Measurements from ENCODE around the gene PNPLA2. TPM values are rescaled to one million over a fixed set of nuclear protein-coding genes. Genes with fewer than 3 reads are reported as not detected.

Gene PNPLA2
- total RNA-seq, 3 donors from 2014 or later (not counting 1 experiment from before 2014, with no cell fraction given) = 184 to 218 (median 201) TPM

DNA sequence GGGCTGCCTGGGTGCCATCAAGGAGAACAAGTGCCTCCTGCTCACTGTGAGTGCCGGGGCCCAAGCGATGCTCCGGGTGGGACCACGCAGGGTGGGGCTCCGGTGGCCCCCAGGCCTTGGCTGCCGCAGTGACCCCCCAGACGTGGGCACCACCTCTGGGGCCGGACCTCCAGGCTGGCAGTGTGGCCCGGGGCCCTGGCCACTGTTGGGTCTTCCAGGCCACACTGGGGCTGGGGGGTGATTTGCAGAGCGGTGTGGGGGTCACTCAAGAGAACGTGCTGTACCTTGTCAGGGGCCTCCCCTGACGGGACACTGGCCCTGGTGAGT lies 43.9 kb downstream of the PNPLA2 start:
- Histone ChIP-seq H3K36me3 (ENCODE audit: control insufficient read depth, insufficient read depth, low read length) (no peaks in the 10 kb centered on the region), H3K4me1 (ENCODE audit: control insufficient read depth, insufficient read depth, low read length) (no peaks in the 10 kb centered on the region), H3K27me3 (ENCODE audit: control insufficient read depth, insufficient read depth, low read length) (no peaks in the 10 kb centered on the region), H3K4me3 (ENCODE audit: low read length) (no peak overlapping the region), H3K9me3 (ENCODE audit: control insufficient read depth, insufficient read depth, low read length) (no peaks in the 10 kb centered on the region), H3K27ac (ENCODE audit: low read length) (no peak overlapping the region)
- no peak overlapping the region for H3K4me3 Mint-ChIP-seq
- intact Hi-C loops (cut with micrococcal nuclease) = no loop called here
- no peaks in the 10 kb centered on the region for H3K36me3 Mint-ChIP-seq
- ATAC-seq (no peak), DNase-seq (no peak)
- H3K27ac Mint-ChIP-seq = no peak overlapping the region
- H3K9me3 Mint-ChIP-seq = no peaks in the 10 kb centered on the region
- 90% methylated on average over 12 of the region's 12 CpGs for WGBS (ENCODE audit: insufficient coverage)
- no peaks in the 10 kb centered on the region for H3K27me3 Mint-ChIP-seq (ENCODE audit: low read depth in 2 of 2)
- peaks cover 0 to 4% of the 10 kb centered on the region in 2 donors for H3K4me1 Mint-ChIP-seq
- TF ChIP-seq, protein P1, sequence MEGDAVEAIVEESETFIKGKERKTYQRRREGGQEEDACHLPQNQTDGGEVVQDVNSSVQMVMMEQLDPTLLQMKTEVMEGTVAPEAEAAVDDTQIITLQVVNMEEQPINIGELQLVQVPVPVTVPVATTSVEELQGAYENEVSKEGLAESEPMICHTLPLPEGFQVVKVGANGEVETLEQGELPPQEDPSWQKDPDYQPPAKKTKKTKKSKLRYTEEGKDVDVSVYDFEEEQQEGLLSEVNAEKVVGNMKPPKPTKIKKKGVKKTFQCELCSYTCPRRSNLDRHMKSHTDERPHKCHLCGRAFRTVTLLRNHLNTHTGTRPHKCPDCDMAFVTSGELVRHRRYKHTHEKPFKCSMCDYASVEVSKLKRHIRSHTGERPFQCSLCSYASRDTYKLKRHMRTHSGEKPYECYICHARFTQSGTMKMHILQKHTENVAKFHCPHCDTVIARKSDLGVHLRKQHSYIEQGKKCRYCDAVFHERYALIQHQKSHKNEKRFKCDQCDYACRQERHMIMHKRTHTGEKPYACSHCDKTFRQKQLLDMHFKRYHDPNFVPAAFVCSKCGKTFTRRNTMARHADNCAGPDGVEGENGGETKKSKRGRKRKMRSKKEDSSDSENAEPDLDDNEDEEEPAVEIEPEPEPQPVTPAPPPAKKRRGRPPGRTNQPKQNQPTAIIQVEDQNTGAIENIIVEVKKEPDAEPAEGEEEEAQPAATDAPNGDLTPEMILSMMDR (IDR thresholded peaks at IDR 0.05) = no peak

DNA sequence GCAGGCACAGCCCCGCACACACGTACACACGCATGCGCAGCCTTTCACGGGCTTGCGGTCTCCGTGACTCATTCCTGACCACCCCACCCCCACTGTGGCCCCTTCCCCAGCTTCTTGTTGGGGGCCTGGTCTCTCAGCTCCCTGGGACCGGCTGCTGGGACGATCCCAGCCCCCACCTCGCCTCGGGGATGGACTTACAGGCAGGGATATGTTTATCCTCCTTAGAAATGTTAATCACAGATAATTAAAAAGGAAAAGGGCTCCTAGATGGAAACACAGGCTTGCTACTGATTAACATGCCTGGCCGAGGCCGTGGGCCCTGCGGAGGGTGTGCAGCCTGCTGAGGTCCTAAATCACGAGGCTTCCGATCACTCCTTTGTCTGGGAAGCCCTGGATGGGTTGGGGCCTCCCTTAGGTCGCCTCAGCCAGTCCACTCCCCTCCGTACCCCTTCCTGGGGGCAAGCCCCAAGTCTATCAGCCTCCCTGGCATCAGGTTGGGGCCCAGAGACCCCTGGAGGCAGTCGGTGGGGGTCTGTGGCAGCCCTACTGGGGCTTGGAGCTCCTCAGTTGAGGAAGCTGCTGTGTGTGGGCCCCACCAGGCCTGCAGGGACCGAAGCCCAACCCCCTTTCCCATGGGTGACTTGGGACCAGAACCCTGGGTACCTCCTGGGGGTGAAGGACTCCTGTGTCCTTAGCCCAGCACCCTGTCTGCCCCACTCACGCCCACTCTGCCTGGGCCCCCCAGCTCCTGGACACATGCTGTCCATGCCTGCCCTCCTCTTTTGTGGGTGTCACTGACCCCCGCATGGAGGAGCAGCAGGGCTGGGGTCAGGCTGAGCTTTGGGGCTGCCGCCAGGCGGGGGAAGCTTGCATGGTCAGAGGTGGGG lies 44.6 kb downstream of the PNPLA2 start:
- no peaks in the 10 kb centered on the region for H3K9me3 ChIP-seq (ENCODE audit: control insufficient read depth, insufficient read depth, low read length)
- TF ChIP-seq, protein P1 (IDR thresholded peaks at IDR 0.05) = no peak
- H3K36me3 Mint-ChIP-seq = no peaks in the 10 kb centered on the region
- no peak overlapping the region for H3K27ac ChIP-seq (ENCODE audit: low read length)
- H3K4me1 Mint-ChIP-seq = peaks cover 0 to 4% of the 10 kb centered on the region in 2 donors
- no peaks in the 10 kb centered on the region for H3K27me3 ChIP-seq (ENCODE audit: control insufficient read depth, insufficient read depth, low read length)
- no peak overlapping the region for H3K4me3 ChIP-seq (ENCODE audit: low read length)
- H3K27ac Mint-ChIP-seq = no peak overlapping the region
- DNase-seq = no peak
- no peaks in the 10 kb centered on the region for H3K27me3 Mint-ChIP-seq (ENCODE audit: low read depth in 2 of 2)
- WGBS (ENCODE audit: insufficient coverage) = 91% methylated on average over 24 of the region's 24 CpGs
- intact Hi-C loops (cut with micrococcal nuclease) = no loop called here
- H3K36me3 ChIP-seq (ENCODE audit: control insufficient read depth, insufficient read depth, low read length) = no peaks in the 10 kb centered on the region
- H3K4me1 ChIP-seq (ENCODE audit: control insufficient read depth, insufficient read depth, low read length) = no peaks in the 10 kb centered on the region
- ATAC-seq = no peak
- H3K9me3 Mint-ChIP-seq = no peaks in the 10 kb centered on the region
- no peak overlapping the region for H3K4me3 Mint-ChIP-seq

DNA sequence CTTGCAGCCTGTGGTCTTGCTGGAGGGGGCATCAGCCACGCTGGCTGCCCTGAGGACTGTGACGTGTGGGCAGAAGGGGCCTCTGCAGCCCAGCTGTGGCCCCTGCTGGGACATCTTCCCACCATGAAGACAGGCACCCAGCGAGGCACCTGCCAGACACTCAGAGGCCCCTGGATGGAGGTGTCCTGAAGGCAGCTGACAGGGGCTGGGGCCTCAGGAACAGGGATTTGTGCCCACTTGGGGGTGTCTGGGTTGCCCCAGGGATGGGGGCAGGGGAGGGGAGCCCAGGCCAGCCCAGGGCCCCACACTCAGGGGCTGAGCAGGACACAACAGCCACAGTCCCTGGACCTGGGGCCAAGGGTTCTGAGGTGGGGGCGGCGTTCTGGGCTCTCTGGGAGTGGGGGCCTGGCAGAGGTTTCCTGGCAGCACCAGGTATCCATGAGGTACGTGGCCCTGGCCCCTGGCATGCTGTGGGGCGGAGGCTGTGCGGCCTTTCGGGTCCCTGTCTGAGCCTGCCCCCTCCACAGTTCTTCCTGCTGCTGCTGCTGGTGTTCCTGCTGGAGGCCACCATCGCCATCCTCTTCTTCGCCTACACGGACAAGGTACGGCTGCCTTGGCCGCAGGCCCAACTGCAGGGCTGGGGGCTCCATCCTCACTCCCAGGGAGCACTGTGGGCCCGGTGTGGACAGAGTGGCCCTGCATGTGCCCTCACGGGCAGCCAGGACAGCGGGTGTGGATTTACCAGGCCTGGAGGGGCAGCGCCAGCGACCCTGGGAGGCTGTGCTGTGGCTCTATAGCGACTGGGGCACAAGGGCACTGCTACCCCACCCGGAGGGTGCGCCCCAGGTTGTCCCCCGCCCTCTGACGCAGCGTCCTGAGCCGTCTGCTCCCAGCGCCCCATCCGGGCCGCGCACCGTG lies 45.5 kb downstream of the PNPLA2 start:
- Histone ChIP-seq H3K9me3 (ENCODE audit: control insufficient read depth, insufficient read depth, low read length) (no peaks in the 10 kb centered on the region), H3K27me3 (ENCODE audit: control insufficient read depth, insufficient read depth, low read length) (no peaks in the 10 kb centered on the region), H3K27ac (ENCODE audit: low read length) (no peak overlapping the region), H3K4me1 (ENCODE audit: control insufficient read depth, insufficient read depth, low read length) (no peaks in the 10 kb centered on the region), H3K36me3 (ENCODE audit: control insufficient read depth, insufficient read depth, low read length) (no peaks in the 10 kb centered on the region), H3K4me3 (ENCODE audit: low read length) (no peak overlapping the region)
- Mint-ChIP-seq H3K36me3 (no peaks in the 10 kb centered on the region), H3K9me3 (no peaks in the 10 kb centered on the region), H3K4me1 (peaks cover 0 to 4% of the 10 kb centered on the region in 2 donors), H3K4me3 (no peak overlapping the region), H3K27ac (no peak overlapping the region), H3K27me3 (ENCODE audit: low read depth in 2 of 2) (no peaks in the 10 kb centered on the region)
- DNase-seq = no peak
- no peak for ATAC-seq
- TF ChIP-seq, protein P1 (IDR thresholded peaks at IDR 0.05) = no peak
- intact Hi-C loops (cut with micrococcal nuclease) = no loop called here
- 95% methylated on average over 31 of the region's 31 CpGs for WGBS (ENCODE audit: insufficient coverage)
